GM18526 (cell line): ENCODE measurements around the gene PID1.

Experiments
- POLR2A ChIP-seq: IDR thresholded peaks from 3 replicates; pipeline ENCODE4 v1.6.1; 2011; ENCODE audit not compliant: insufficient read length; ENCODE audit errors: extremely low read depth

PID1 gene

GRCh38 chr2:229160984-229161383, 110.1 kb downstream of the PID1 start:
- no peak for TF ChIP-seq POLR2A

GRCh38 chr2:229160180-229160579, 110.9 kb downstream of the PID1 start:
- no peak for TF ChIP-seq POLR2A

GRCh38 chr2:229159405-229159804, 111.7 kb downstream of the PID1 start:
- TF ChIP-seq POLR2A: no peak

- TF ChIP-seq POLR2A: no peak
Observed at GRCh38 chr2:229154381-229154780, 116.7 kb downstream of the PID1 start.

- no peak for TF ChIP-seq POLR2A
Observed at GRCh38 chr2:229153951-229154350, 117.1 kb downstream of the PID1 start.

GRCh38 chr2:229153267-229153666, 117.8 kb downstream of the PID1 start:
- TF ChIP-seq POLR2A: no peak

GRCh38 chr2:229152674-229153073, 118.4 kb downstream of the PID1 start:
- no peak for TF ChIP-seq POLR2A

GRCh38 chr2:229150317-229150716, 120.8 kb downstream of the PID1 start:
- no peak for TF ChIP-seq POLR2A

- TF ChIP-seq POLR2A: no peak
Observed at GRCh38 chr2:229141424-229142025, 129.6 kb downstream of the PID1 start.

GRCh38 chr2:229137639-229138038, 133.4 kb downstream of the PID1 start:
- TF ChIP-seq POLR2A: no peak

- no peak for TF ChIP-seq POLR2A
Observed at GRCh38 chr2:229137066-229137465, 134.0 kb downstream of the PID1 start.

GRCh38 chr2:229133155-229133772, 137.8 kb downstream of the PID1 start:
- TF ChIP-seq POLR2A: no peak

GRCh38 chr2:229132236-229132635, 138.9 kb downstream of the PID1 start:
- no peak for TF ChIP-seq POLR2A

- no peak for TF ChIP-seq POLR2A
Observed at GRCh38 chr2:229130522-229130921, 140.6 kb downstream of the PID1 start.

- no peak for TF ChIP-seq POLR2A
Observed at GRCh38 chr2:229129738-229130371, 141.2 kb downstream of the PID1 start.

GRCh38 chr2:229127471-229127870, 143.6 kb downstream of the PID1 start:
- no peak for TF ChIP-seq POLR2A

- no peak for TF ChIP-seq POLR2A
Observed at GRCh38 chr2:229126066-229126465, 145.0 kb downstream of the PID1 start.

- TF ChIP-seq POLR2A: no peak
Observed at GRCh38 chr2:229124136-229124535, 147.0 kb downstream of the PID1 start.
